Left kidney (tissue), 2 donors: ENCODE data around the gene MPP3. TPM values are rescaled to one million over a fixed set of nuclear protein-coding genes. Genes with fewer than 3 reads are reported as not detected.
"Not testable (repeated sequence)": the region's sequence is repeated elsewhere in the genome, so short reads cannot be mapped to it uniquely, and the experiment has no call there.

Source experiments
- DNase-seq: peaks from one replicate; pipeline ENCODE4 v3.0.0-alpha.2; 2013
- polyA plus RNA-seq: library from polyadenylated mRNA; unstranded; fragments of 120-200 nt; gene quantifications from one replicate; pipeline ENCODE4 v1.2.1, GENCODE V29; 2013; ENCODE audit not compliant: insufficient read length

The MPP3 gene
- polyA plus RNA-seq, 1 donor, result 13.6 TPM

DNA sequence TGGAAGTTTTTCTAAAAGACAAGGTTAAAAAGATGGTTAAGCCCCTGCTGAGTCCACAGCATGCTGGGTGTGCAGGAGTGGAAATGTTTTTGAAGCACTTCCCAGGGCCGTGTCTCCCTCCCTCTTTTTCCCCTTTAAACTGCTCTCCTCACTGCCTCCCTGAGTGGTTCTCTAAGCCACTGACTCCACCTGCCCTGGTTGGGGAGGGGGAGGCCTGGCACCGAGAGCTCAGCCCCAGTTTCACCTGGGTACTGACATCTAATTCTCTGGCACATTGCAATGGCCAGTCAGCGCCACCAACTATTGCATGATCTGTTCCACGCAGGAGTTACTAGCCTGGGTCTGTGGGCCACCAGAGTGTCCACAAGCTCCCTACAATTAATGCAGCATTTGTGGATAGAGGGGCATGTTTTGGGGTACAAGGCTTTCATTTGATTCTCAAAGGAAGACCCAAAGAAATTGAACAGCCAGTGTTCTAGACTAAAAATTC is 22.7 kb downstream of the MPP3 start:
- no peak for DNase-seq

DNA sequence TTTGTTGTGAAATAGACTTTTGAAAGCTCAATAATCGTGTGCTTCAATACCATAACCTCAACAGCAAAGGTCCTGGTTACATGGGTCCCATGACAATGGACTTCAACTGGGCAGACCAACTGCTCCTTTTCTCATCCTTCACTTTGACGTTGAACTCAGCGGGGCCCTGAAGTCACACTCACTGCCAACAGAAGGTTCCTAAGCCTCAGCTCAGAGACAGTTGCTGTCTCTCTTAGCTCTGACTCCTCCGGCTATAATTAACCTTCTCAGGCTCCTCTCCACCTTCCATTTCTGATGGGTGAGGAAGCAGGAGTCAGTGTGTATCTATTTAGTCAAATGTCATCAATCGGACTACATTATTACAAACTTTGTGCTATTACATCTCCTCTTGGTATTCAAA is 23.8 kb downstream of the MPP3 start:
- no peak for DNase-seq

GRCh38 chr17:43808076-43808475 is 24.9 kb downstream of the MPP3 start:
- DNase-seq, result no peak

DNA sequence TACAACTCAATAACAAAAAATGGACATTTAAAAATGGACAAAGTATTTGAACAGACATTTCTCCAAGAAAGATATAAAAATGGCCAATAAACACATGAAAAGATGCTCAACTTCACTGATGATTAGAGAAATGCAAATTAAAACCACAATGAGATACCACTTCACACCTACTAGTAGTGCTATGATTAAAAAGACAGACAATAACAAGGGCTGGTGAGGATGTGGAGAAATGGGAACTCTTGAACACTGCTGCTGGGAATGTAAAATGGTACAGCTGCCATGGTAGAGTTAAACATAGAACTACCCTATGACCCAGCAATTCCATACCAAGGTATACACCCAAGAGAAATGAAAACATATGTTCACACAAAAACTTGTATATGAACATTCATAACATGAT is 27.8 kb downstream of the MPP3 start:
- no peak for DNase-seq

- peak; percentile 71 for DNase-seq
Measured at GRCh38 chr17:43803758-43804157, 29.2 kb downstream of the MPP3 start.

DNA sequence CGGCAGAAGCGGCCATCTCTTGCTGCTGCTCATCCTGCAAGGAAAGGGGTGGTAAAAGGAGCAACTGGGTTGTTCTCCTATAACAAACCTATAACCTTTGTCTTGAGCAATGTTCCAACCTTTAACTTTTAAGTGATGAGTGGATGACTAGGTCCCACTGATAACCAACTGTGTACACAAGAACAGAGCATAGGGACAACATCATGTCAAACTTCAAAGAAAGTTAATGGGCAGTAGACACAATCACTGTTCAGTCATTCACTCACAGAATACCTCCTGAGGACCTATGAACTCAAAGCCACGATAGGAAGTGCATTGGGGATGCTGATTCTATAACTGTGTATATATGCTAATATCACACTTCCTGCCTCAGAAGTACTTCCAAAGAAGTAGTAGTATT is 31.1 kb downstream of the MPP3 start:
- no peak for DNase-seq

- DNase-seq, result no peak
Measured at GRCh38 chr17:43800736-43801135, 32.2 kb downstream of the MPP3 start.

DNA sequence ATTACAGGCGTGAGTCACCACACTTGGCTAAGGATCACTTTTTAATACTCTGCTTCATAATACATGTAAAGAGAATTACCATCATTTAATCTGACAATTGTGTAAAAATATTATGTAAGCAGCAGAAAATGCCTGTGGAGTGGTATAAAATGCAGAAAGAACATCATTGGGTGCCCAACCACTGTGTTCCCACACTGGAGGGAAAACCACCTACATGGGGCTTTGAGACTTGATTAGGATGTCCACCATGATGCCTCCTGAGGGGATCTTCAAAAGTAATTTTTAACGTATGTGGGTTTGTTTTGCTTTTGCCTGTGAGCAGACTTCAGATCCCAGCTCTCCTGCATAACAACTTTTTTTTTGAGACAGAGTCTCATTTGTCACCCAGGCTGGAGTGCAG is 33.9 kb downstream of the MPP3 start:
- DNase-seq, result no peak

GRCh38 chr17:43798024-43798423 is 34.9 kb downstream of the MPP3 start:
- not testable (repeated sequence) for DNase-seq

DNA sequence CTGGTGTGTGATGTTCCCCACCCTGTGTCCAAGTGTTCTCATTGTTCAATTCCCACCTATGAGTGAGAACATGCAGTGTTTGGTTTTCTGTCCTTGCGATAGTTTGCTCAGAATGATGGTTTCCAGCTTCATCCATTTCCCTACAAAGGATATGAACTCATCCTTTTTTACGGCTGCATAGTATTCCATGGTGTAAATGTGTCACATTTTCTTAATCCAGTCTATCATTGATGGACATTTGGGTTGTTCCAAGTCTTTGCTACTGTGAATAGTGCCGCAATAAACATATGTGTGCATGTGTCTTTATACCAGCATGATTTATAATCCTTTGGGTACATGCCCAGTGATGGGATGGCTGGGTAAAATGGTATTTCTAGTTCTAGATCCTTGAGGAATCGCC is 40.3 kb downstream of the MPP3 start:
- not testable (repeated sequence) for DNase-seq

GRCh38 chr17:43791589-43791988 is 41.4 kb downstream of the MPP3 start:
- DNase-seq, result no peak

GRCh38 chr17:43790311-43790940 is 42.5 kb downstream of the MPP3 start:
- DNase-seq, result no peak

GRCh38 chr17:43789482-43789881 is 43.5 kb downstream of the MPP3 start:
- no peak for DNase-seq

DNA sequence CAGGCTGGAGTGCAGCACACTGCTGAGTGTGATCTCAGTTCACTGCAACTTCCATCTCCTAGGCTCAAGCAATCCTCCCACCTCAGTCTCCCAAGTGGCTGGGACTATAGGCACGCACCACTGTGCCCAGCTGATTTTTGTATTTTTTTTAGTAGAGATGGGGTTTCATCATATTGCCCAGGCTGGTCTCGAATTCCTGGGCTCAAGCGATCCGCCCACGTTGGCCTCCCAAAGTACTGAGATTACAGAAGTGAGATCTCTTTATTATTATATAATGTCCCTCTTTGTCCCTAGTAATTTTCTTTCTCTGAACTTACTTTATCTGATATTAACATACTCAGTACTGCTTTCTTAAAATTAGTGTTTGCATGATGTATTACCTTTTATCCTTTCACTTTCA is 44.4 kb downstream of the MPP3 start:
- DNase-seq, result no peak

DNA sequence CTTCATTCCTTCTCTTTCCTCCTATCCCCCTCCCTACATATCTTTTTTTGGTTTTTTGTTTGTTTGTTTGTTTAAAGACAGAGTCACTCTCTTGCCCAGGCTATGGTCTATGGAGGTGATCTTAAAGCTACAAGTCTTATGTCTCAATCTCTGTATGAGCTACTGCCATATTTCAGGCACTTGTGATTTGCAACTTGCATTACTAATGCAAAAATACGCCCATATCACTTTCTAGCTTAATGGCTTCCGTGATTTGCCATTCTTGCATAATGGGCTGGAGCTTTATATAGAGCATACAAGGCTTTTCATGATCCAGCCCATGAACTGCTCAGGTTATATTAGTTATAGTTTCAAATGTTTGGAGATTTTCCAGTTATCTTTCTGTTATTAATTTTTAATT is 45.2 kb downstream of the MPP3 start:
- DNase-seq, result no peak

DNA sequence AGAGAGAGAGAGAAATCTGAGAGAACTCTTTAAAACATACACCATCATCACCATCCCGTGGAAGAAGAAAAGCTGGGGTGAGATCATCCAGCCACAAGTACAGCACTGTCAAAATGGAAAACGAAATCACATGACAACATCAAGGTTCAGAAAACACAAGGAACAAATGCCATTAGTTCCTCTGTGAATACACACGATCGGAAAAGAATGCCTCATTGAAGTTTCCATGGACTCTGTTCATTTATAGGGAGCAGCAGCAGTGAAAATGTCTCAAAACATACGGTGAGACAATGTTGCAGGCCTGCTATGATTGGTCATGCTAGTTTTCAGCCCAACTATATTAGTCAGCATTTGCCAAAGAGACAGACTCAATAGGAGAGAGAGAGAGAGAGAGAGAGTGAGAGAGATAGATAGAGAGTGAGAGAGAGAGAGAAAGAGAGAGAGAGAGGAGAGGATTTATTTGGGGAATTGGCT is 48.3 kb downstream of the MPP3 start:
- DNase-seq, result no peak

DNA sequence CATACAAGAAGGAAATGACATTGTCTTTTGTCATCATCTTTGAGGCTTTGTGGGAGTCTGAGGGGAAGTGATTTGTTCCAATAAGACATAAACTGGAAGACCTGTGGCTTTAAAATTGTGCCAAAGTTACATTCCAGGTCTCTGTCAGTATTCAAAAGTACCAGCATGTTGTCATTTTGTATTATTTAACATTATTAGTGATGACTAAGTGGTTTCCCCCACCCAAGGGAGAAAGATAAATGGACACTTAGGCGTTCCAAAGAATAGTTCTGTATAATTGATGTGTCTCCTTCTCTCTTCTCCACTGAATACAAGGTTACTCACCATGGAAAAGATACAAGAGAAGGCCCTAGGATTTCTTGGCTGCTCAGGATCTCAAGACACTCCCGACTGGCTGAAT is 48.9 kb downstream of the MPP3 start:
- DNase-seq, result no peak

- no peak for DNase-seq
Measured at GRCh38 chr17:43782913-43783680, 49.8 kb downstream of the MPP3 start.

DNA sequence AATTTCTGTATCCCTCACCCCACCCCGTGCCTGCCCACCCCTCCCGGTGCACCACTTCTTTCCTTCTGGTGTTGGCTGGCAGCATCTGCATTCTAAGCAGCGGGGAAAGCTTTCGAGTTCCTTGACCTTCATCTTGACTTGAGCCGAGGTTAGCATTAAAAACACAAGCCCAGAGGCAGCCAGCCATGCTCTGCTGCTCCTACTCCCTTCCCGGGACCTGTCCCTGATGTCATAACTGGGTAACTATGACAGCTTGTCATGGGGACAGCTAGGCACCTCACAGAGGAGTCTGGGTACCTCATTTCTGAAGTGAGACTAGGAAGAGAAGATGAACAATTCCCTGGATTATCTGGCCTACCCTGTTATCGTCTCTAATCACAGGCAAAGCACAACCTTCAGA is 52.8 kb downstream of the MPP3 start, which contains the start of gene CFAP97D1:
TSS of gene CFAP97D1 (plus strand) at position 301 of the 400 bp plus-strand sequence. CDS start at position 329, 28 bp downstream.
- no peak for DNase-seq

DNA sequence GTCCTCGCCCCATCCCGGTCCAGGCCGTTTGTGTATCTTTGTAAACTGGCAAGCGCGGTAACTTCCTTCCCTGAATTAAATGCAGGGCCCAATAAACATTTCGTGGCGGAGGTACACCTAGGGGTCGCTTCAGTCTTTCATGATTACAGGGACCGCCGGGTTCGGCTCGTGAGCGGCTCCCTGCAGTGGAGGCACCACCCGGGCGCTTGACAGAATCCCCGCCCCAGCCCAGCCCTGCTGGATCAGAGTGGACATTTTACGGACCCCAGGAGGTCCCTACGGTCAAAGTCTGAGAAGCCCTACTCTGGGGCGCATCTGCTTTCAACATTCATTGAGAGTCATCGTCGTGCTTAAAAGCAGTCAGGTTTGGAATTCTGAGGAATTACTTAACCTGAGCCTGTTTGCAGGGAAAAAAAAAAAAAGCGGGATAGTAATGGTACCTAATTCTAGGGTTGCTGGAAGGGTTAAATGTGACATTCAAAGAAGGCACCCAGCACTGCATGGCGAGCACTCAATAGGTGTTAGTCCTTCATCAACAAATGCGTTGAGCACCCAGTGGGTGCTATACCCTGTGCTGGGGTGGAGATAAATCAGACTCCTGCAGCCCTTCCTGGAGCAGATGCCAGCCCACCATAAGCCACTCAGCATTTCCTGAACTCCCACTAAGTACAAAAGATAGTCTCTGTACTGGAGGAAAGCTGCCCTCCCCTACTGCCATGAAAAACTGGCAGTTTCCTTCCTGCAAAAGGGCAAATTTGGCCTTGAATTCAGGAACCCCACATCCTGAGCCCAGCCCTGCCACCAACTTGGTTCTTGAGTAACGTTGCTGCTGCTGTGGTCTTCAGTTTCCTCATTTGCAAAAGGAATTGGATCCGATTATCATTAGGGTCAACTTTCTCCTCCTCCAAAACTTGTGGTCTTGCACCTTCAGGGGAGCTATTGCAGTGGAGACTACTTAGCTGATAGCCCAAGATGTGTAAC is 53.5 kb downstream of the MPP3 start:
- peak; percentile 69 for DNase-seq

GRCh38 chr17:43778337-43779144 is 54.4 kb downstream of the MPP3 start, which contains the start of gene DUSP3:
Gene DUSP3, minus strand, starts transcription at chr17:43778977. Its CDS starts 53 bp downstream, at chr17:43778924.
- peak; percentile 91 for DNase-seq
